Activated CD4-positive, alpha-beta T cell treated with anti-CD3 and anti-CD28 coated beads, Interleukin-2, amount 50 U/mL, for 48 hours (primary cell): ENCODE measurements around the gene ATMIN.

ENCODE experiments used
- DNase-seq, 2 experiments: peaks; one replicate each; pipeline ENCODE4 v3.0.0-alpha.2; 2020

The ATMIN gene

GRCh38 chr16:81035398-81035974, at the start of gene ATMIN:
Gene ATMIN, plus strand, starts transcription at chr16:81035842. Its CDS starts 29 bp downstream, at chr16:81035871.
- DNase-seq: peak; percentile 83 to 84

GRCh38 chr16:80986557-80986956, 49.1 kb upstream of the ATMIN start:
- no peak for DNase-seq

- no peak for DNase-seq
Observed at GRCh38 chr16:80988756-80989155, 46.9 kb upstream of the ATMIN start.

GRCh38 chr16:80989801-80990200, 45.8 kb upstream of the ATMIN start:
- DNase-seq: no peak

GRCh38 chr16:80990577-80990976, 45.1 kb upstream of the ATMIN start:
- DNase-seq: no peak

GRCh38 chr16:80990978-80991377, 44.7 kb upstream of the ATMIN start:
- no peak for DNase-seq

- no peak for DNase-seq
Observed at GRCh38 chr16:80991792-80992430, 43.7 kb upstream of the ATMIN start.

- no peak for DNase-seq
Observed at GRCh38 chr16:80992676-80993293, 42.9 kb upstream of the ATMIN start.

GRCh38 chr16:80993307-80993706, 42.3 kb upstream of the ATMIN start:
- no peak for DNase-seq

- no peak for DNase-seq
Observed at GRCh38 chr16:80993834-80994233, 41.8 kb upstream of the ATMIN start.

- no peak for DNase-seq
Observed at GRCh38 chr16:80994451-80994850, 41.2 kb upstream of the ATMIN start.

GRCh38 chr16:80996688-80997138, 38.9 kb upstream of the ATMIN start:
- DNase-seq: no peak

- DNase-seq: no peak
Observed at GRCh38 chr16:80997139-80997798, 38.4 kb upstream of the ATMIN start.

- DNase-seq: no peak
Observed at GRCh38 chr16:80997964-80998620, 37.5 kb upstream of the ATMIN start.

- no peak for DNase-seq
Observed at GRCh38 chr16:81000873-81001272, 34.8 kb upstream of the ATMIN start.

GRCh38 chr16:81001330-81001729, 34.3 kb upstream of the ATMIN start:
- DNase-seq: no peak

GRCh38 chr16:81003064-81003463, 32.6 kb upstream of the ATMIN start:
- no peak for DNase-seq

- DNase-seq: peak; percentile 29 to 44
Observed at GRCh38 chr16:81003610-81004460, 31.8 kb upstream of the ATMIN start.

GRCh38 chr16:81004646-81005353, 30.8 kb upstream of the ATMIN start:
- DNase-seq: peak in 1 of 2 experiments; percentile 21

- DNase-seq: peak in 1 of 2 experiments; percentile 11
Observed at GRCh38 chr16:81005610-81006161, 30.0 kb upstream of the ATMIN start.

GRCh38 chr16:81006211-81006812, 29.3 kb upstream of the ATMIN start:
- peak; percentile 78 to 81 for DNase-seq
